Retina (tissue), 1 donor: ENCODE measurements around the gene ARFGEF3.

Experiments used
- DNase-seq: peaks from one replicate; pipeline ENCODE4 v3.0.0-alpha.2; 2016

Gene ARFGEF3

GRCh38 chr6:138370631-138371451, 209.1 kb downstream of the ARFGEF3 start:
- no peak for DNase-seq

GRCh38 chr6:138371452-138371711, 209.6 kb downstream of the ARFGEF3 start:
- peak; percentile 20 for DNase-seq

GRCh38 chr6:138371720-138372119, 210.0 kb downstream of the ARFGEF3 start:
- peak; percentile 21 for DNase-seq

- no peak for DNase-seq
These were observed 211.1 kb downstream of the ARFGEF3 start for GRCh38 chr6:138372711-138373463.

- no peak for DNase-seq
These were observed 212.5 kb downstream of the ARFGEF3 start for GRCh38 chr6:138374230-138374629.

- DNase-seq = no peak
These were observed 213.1 kb downstream of the ARFGEF3 start for GRCh38 chr6:138374815-138375214.

GRCh38 chr6:138377042-138377441, 215.3 kb downstream of the ARFGEF3 start:
- DNase-seq = no peak

- DNase-seq = no peak
These were observed 216.1 kb downstream of the ARFGEF3 start, which contains the start of gene SMIM28 for GRCh38 chr6:138377844-138378243. Gene SMIM28 (plus strand): TSS chr6:138377905. CDS start chr6:138378073, 168 bp downstream.

GRCh38 chr6:138378463-138378862, 216.7 kb downstream of the ARFGEF3 start:
- no peak for DNase-seq

GRCh38 chr6:138382498-138383265, 220.9 kb downstream of the ARFGEF3 start:
- DNase-seq = no peak

- DNase-seq = no peak
These were observed 222.0 kb downstream of the ARFGEF3 start for GRCh38 chr6:138383776-138384175.

GRCh38 chr6:138386897-138387296, 225.2 kb downstream of the ARFGEF3 start:
- DNase-seq = no peak

GRCh38 chr6:138387577-138388368, 226.0 kb downstream of the ARFGEF3 start:
- DNase-seq = no peak

- DNase-seq = no peak
These were observed 227.8 kb downstream of the ARFGEF3 start for GRCh38 chr6:138389551-138389950.
